ENCODE data around the gene TPGS1.

- TF ChIP-seq ARNT (IDR thresholded peaks at IDR 0.05) (no peak), FOXM1 (IDR thresholded peaks at IDR 0.05; ENCODE audit: borderline replicate concordance) (no peak), PKNOX1 (IDR thresholded peaks at IDR 0.05) (no peak), SUZ12 (IDR thresholded peaks at IDR 0.05) (no peak), ELF4 (IDR thresholded peaks at IDR 0.05) (no peak), ZNF384 (IDR thresholded peaks at IDR 0.05) (no peak), TARDBP (IDR thresholded peaks at IDR 0.05) (no peak)
Measured at GRCh38 chr19:469833-470232, 37.5 kb upstream of the TPGS1 start.
